ENCODE data around the gene OSBPL8.

- TF ChIP-seq POLR2AphosphoS5 (IDR thresholded peaks at IDR 0.05) (no peak), CTCF (IDR thresholded peaks at IDR 0.05) (no peak), POLR2A (IDR thresholded peaks at IDR 0.05) (no peak)
Observed at GRCh38 chr12:76501390-76501789, 58.2 kb downstream of the OSBPL8 start.

Measured in breast epithelium (tissue), 3 donors.